ENCODE results near the gene PPP2R5C.

Gene PPP2R5C

DNA sequence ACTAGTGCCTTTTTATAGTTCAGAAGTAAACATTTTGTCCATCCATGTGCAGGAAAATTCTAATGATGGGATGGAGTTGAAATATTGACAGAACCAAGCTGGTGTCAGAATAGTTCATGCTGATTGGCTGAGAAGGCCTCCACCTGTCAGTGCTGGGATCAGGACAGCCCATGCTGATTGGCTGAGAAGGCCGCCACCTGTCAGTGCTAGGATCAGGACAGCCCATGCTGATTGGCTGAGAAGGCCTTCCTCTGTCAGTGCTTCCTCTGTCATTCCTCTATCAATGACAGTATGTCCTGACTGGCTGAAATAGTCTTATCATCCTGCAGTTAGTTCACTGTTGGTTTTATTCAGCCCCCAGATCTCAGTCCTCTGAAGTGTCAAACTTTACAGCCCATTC, 95.7 kb downstream of the PPP2R5C start:
- Mint-ChIP-seq H3K4me3 (no peak overlapping the region), H3K36me3 (peaks cover 80% of the 10 kb centered on the region), H3K4me1 (peaks cover 63% of the 10 kb centered on the region), H3K27ac (no peak overlapping the region), H3K9me3 (no peaks in the 10 kb centered on the region)
- ATAC-seq (no peak), DNase-seq (ENCODE audit: low spot score in 2 of 2) (no peak)

DNA sequence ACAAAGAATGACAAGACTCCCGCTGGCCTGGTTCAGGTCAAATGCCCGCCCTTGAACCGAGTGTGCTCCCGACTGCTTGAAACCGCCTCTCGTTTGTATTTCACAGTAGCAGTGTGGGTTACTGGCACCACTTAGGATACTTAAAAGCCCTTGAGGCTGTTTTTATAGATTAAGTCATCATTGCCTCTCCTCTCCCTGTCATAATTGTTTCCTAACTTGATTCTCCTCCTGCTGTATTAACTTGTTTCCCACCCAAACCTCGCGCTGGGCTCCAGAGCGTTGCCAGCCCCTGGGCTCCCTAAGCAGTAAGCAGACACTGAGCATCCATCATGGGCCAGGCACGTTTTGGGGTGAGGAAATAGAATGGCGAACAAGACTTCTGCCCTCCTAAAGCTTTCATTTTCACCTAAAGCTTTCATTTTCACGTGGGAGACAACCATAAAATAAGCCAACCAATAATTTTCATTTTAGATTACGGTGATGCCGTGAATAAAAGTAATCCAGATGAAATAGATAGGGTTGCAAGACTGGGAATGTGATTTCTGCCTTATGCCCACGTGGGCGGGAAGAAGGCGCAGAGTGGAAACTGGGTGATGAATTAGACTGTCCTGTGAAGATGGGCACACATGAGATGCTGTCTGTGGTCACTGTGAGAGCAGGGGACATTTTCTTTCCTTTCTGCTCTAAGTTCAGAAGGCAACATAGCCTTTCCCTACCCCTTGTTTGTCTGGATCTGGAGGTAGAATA, 97.5 kb downstream of the PPP2R5C start:
- peaks cover 59% of the 10 kb centered on the region for H3K4me1 Mint-ChIP-seq
- ATAC-seq (peak; percentile 56), DNase-seq (ENCODE audit: low spot score in 2 of 2) (no peak)
- H3K4me3 Mint-ChIP-seq = peak overlapping the region; percentile 70
- peak overlapping the region; percentile 92 for H3K27ac Mint-ChIP-seq
- H3K36me3 Mint-ChIP-seq = peaks cover 97% of the 10 kb centered on the region
- no peaks in the 10 kb centered on the region for H3K9me3 Mint-ChIP-seq

DNA sequence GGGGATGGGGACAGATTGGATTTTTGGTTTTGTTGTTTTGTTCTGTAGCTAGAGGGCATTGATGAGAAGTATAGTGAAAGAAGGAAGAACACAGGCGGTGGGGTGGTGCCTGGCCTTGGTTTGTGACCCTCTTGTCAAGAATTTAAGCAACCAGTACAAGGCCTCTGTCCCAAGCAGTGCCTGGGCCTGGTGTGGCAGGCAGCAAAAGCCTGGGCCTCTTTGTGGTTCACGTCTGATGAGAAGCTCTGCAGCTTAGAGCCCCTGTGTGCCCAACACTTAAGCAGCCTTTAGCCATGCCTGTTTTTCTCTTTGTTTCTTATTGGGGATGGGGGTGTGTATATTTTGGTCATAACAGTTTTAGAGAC, 98.0 kb downstream of the PPP2R5C start:
- H3K4me3 Mint-ChIP-seq = peak overlapping the region; percentile 70

DNA sequence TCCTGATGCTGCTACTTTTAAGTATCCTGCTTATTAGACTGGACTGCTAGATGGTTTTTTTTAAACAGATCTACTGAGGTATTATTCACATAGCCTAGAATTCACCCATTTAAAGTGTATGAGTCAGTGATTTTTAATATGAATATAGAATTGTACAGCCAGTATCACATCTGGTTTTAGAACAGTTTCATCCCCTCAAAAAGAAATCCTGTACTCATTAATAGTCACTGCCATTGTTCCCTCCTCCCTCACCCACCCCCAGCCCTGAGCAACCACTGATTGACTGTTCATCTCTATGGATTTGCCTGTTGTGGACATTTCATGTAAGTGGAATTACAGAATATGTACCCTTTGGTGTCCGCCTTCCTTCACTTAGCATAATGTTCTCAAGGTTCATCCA, 98.4 kb downstream of the PPP2R5C start:
- Mint-ChIP-seq H3K4me1 (peaks cover 59% of the 10 kb centered on the region), H3K27ac (peak overlapping the region; percentile 92), H3K36me3 (peaks cover 100% of the 10 kb centered on the region), H3K4me3 (peak overlapping the region; percentile 70), H3K9me3 (no peaks in the 10 kb centered on the region)
- no peak for ATAC-seq
- no peak for DNase-seq (ENCODE audit: low spot score in 2 of 2)

More for the DNA sequence above, 98.0 kb downstream of the PPP2R5C start:
- peaks cover 100% of the 10 kb centered on the region for H3K36me3 Mint-ChIP-seq
- no peaks in the 10 kb centered on the region for H3K9me3 Mint-ChIP-seq
- peaks cover 59% of the 10 kb centered on the region for H3K4me1 Mint-ChIP-seq
- ATAC-seq (peak; percentile 59), DNase-seq (ENCODE audit: low spot score in 2 of 2) (no peak)
- H3K27ac Mint-ChIP-seq = peak overlapping the region; percentile 92

DNA sequence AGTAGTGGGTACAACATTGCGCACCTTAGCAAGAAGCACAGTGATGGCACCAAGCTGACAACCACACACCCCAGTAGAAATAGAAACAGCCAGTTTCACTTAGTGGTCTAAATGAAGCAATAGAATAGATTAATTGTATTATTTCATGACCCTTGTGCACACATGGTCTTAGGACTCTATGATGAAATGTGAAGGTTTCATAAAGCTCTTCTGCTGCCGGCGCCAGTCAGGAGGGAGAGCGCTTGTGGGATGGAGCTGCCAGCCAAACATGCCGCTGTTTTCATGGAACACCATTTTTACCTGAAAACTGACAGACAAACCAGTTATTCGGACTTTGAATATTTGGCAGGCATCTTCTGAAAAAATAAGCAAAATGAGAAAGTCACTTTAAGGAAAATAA, 100.0 kb downstream of the PPP2R5C start:
- H3K9me3 Mint-ChIP-seq = no peaks in the 10 kb centered on the region
- H3K36me3 Mint-ChIP-seq = peaks cover 100% of the 10 kb centered on the region
- H3K4me3 Mint-ChIP-seq = no peak overlapping the region
- H3K4me1 Mint-ChIP-seq = peaks cover 51% of the 10 kb centered on the region
- ATAC-seq = no peak
- H3K27ac Mint-ChIP-seq = peak overlapping the region; percentile 92
- no peak for DNase-seq (ENCODE audit: low spot score in 2 of 2)

DNA sequence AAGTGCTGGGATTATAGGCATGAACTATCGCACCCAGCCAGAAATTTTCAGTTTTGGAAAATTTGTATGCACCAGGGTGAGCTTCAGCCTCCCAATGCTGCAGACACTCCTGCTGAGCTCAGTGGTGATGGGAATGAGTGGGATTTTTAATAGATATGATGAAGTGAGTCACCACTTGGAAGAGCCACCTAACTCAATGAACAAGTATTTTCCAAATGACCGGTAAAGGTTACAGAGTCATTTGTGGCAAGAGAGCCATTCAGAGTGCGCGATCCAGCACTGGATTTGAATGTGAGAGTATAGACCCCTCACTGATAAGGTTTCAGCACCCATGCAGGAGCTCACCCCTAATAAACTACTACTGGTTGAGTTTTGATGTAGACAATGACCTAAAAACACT, 100.7 kb downstream of the PPP2R5C start:
- Mint-ChIP-seq H3K4me1 (peaks cover 48% of the 10 kb centered on the region), H3K36me3 (peaks cover 100% of the 10 kb centered on the region), H3K4me3 (no peak overlapping the region), H3K27ac (peak overlapping the region; percentile 69), H3K9me3 (no peaks in the 10 kb centered on the region)
- no peak for DNase-seq (ENCODE audit: low spot score in 2 of 2)
- peak; percentile 52 for ATAC-seq

DNA sequence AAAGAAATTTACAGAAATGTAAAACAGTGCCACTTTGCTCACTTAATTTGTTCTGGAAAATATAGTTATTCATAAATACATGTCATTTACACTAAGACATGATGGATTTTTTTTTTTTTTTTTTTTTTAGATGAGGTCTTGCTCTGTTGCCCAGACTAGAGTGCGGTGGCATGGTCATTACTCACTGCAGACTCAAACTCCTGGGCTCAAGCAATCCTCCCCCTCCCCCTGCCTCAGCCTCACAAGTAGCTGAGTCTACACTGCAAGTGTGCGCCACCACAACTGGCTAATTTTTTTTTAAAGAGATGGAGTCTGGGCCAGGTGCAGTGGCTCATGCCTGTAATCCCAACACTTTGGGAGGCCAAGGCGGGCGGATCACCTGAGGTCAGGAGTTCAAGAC, 101.2 kb downstream of the PPP2R5C start:
- Mint-ChIP-seq H3K9me3 (no peaks in the 10 kb centered on the region), H3K4me3 (no peak overlapping the region), H3K27ac (peak overlapping the region; percentile 69), H3K36me3 (peaks cover 99% of the 10 kb centered on the region), H3K4me1 (peaks cover 50% of the 10 kb centered on the region)
- DNase-seq (ENCODE audit: low spot score in 2 of 2) = no peak
- no peak for ATAC-seq

DNA sequence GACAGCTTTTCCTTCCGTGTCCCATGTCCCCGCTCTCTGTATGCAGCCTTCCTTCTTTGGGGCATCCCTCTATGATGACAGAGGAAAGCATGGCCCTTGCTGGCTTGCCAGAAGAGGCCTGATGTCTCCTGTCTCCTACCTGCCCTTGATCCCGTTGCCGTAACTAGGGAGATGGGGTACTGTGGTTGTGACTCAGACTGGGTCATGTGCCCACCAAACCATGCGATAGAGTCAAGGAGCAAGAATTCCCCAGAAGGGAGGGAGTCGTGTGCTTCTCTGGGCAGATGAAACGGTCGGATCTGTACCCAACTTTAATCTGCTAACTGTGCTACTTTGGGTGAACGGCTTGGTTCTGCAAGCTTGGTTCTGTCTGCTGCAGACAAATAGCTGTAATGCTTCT, 103.8 kb downstream of the PPP2R5C start:
- no peaks in the 10 kb centered on the region for H3K9me3 Mint-ChIP-seq
- peaks cover 93% of the 10 kb centered on the region for H3K36me3 Mint-ChIP-seq
- peak overlapping the region; percentile 86 for H3K27ac Mint-ChIP-seq
- peaks cover 49% of the 10 kb centered on the region for H3K4me1 Mint-ChIP-seq
- DNase-seq (ENCODE audit: low spot score in 2 of 2) = no peak
- no peak for ATAC-seq
- H3K4me3 Mint-ChIP-seq = no peak overlapping the region

DNA sequence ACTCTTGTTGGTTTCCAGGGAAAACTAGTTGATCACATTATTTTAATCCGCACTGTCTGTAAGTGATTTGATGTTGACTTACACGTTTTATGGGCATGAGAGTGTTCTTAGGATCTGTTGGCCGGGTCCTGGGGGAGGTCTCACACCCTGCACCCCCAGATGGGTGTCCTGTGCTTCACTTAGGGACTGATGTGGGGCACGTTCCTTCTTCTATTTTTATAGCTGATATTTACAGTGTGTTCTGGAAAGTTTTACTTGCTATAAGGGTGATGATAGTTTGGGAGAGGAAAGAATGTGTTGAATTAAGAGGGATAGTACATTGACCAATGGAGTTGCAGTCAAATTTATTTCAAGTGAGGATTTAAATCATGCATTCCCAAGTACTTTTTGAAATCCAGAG, 106.3 kb downstream of the PPP2R5C start:
- H3K27ac Mint-ChIP-seq = peak overlapping the region; percentile 58
- peaks cover 58% of the 10 kb centered on the region for H3K4me1 Mint-ChIP-seq
- peaks cover 78% of the 10 kb centered on the region for H3K36me3 Mint-ChIP-seq
- H3K4me3 Mint-ChIP-seq = no peak overlapping the region
- no peak for ATAC-seq
- H3K9me3 Mint-ChIP-seq = no peaks in the 10 kb centered on the region
- no peak for DNase-seq (ENCODE audit: low spot score in 2 of 2)

DNA sequence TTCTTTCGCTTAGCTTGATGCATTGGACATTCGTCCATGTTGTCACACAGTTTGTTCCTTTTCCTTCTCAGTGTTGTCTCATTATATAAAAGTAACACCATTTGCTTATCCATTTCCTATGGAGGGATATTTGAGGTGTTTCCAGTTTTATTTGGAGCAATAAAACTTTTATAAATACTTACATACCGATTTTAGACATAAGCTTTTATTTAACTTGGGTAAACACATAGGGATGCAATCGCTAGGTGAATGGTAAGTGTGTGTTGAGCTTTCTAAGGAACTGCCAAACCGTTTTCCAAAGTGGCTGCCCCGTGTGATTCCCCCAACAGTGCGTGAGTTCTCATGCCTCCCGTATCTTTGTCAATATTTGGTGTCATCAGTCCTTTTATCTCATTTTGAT, 107.7 kb downstream of the PPP2R5C start:
- no peaks in the 10 kb centered on the region for H3K9me3 Mint-ChIP-seq
- DNase-seq (ENCODE audit: low spot score in 2 of 2) = no peak
- ATAC-seq = no peak
- peak overlapping the region; percentile 38 for H3K27ac Mint-ChIP-seq
- H3K4me1 Mint-ChIP-seq = peaks cover 68% of the 10 kb centered on the region
- peaks cover 71% of the 10 kb centered on the region for H3K36me3 Mint-ChIP-seq
- no peak overlapping the region for H3K4me3 Mint-ChIP-seq

DNA sequence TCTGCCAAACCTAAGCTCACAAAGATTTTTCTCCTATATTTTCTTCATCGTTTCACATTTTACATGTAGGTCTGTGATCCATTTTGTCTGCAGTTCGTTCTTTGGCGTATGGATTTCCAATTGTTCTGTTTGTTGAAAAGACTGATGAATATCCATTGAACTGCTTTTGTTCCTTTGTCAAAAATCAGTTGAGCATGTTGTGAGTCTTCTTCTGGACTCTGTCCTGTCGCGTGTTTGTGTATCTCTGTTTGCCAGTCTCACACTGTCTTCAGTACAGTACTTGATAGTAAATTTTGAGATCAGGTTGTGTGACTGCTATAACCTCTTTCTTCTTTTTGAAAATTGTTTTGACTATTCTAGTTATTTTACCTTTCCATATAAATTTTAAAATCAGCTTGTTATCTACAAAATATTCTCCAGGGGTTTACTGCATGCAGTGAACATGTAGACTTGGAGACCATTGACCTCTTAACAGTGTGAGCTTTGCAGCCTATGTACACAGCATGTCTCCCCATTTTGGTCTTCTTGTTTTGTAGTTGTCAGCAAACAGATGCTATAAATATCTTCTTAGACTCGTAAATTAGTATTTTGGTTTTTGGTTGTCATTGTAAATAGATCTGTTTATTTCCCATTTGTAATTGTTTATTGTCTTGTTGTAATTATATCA, 108.9 kb downstream of the PPP2R5C start:
- no peak overlapping the region for H3K27ac Mint-ChIP-seq

DNA sequence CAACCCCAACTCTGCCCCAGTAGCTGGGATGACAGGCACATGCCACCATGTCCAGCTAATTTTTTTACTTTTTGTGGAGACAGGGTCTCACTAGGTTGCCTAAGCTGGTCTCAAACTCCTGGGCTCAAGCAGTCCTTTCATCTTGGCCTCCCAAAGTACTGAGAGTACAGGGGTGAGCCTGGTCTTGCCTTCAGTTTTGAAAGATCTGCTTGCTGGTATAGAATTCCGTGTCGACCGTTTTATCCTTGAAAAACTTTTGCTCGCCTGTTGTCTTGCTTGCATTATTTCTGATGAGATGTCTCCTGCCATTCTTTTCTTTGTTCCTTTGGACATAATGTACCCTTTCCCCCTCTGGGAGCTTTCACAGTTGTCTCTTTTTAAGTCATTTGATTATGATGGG, 110.8 kb downstream of the PPP2R5C start:
- no peaks in the 10 kb centered on the region for H3K9me3 Mint-ChIP-seq
- peaks cover 81% of the 10 kb centered on the region for H3K4me1 Mint-ChIP-seq
- no peak overlapping the region for H3K4me3 Mint-ChIP-seq
- DNase-seq (ENCODE audit: low spot score in 2 of 2) (no peak), ATAC-seq (no peak)
- peaks cover 62% of the 10 kb centered on the region for H3K36me3 Mint-ChIP-seq
- H3K27ac Mint-ChIP-seq = no peak overlapping the region

More for the DNA sequence above, 108.9 kb downstream of the PPP2R5C start:
- Mint-ChIP-seq H3K4me1 (peaks cover 63% of the 10 kb centered on the region), H3K36me3 (peaks cover 66% of the 10 kb centered on the region), H3K4me3 (no peak overlapping the region), H3K9me3 (no peaks in the 10 kb centered on the region)
- no peak for ATAC-seq
- DNase-seq (ENCODE audit: low spot score in 2 of 2) = no peak

DNA sequence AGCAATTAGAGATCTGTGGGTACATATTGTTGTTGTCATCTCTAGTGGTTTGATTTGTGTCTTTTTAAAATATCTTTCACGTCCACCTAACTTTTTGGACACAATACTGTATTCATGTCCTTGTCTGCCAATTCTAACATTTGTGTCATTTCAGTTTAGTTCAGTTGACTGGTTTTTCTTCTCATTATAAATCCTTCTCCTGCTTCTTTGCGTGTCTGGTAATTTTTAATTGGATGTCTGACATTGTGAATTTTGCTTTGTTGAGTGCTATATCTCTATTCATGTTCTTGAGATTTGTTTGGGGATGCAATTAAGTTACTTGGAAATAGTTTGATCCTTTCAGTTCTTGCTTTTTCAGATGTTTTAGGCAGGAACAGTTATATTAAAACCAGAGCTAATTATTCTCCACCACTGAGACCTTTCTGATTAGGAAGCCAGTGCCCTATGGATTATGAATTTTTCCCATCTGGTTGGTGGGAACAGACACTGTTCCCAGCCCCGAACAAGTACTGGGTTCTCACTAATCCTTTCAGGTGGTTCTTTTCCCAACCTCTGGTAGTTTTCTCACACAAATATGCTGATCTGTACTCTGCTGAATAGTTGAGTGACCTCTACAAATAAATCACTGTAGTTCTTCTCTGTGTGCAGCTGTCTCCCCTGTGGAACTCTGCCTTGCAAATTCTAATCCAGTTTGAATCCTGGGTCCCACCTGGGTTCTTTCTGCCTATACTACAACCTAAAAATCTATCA, 111.7 kb downstream of the PPP2R5C start:
- Mint-ChIP-seq H3K4me3 (no peak overlapping the region), H3K4me1 (peaks cover 85% of the 10 kb centered on the region), H3K9me3 (no peaks in the 10 kb centered on the region), H3K36me3 (peaks cover 63% of the 10 kb centered on the region), H3K27ac (peak overlapping the region; percentile 36)
- DNase-seq (ENCODE audit: low spot score in 2 of 2) (no peak), ATAC-seq (no peak)

DNA sequence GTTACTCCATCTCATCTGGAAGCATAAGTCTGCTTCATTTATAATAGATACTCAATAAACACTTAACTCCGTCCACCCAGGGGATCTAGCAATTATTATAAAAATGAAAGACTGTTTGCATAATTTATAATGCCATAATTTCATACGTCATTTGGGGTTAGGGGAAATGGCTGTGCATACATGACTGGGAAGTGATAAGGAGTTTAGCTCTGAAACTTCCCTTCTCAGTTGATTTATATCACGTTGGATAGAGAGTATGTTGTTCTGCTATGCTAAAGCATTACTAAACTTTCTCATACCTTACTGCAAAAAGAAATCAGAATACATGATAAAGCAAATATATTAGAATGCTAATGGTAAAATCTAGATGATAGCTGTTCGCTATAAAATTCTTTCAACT, 112.5 kb downstream of the PPP2R5C start:
- no peak overlapping the region for H3K4me3 Mint-ChIP-seq
- no peak for ATAC-seq
- H3K27ac Mint-ChIP-seq = peak overlapping the region; percentile 36
- no peaks in the 10 kb centered on the region for H3K9me3 Mint-ChIP-seq
- peaks cover 63% of the 10 kb centered on the region for H3K36me3 Mint-ChIP-seq
- H3K4me1 Mint-ChIP-seq = peaks cover 89% of the 10 kb centered on the region
- DNase-seq (ENCODE audit: low spot score in 2 of 2) = no peak

DNA sequence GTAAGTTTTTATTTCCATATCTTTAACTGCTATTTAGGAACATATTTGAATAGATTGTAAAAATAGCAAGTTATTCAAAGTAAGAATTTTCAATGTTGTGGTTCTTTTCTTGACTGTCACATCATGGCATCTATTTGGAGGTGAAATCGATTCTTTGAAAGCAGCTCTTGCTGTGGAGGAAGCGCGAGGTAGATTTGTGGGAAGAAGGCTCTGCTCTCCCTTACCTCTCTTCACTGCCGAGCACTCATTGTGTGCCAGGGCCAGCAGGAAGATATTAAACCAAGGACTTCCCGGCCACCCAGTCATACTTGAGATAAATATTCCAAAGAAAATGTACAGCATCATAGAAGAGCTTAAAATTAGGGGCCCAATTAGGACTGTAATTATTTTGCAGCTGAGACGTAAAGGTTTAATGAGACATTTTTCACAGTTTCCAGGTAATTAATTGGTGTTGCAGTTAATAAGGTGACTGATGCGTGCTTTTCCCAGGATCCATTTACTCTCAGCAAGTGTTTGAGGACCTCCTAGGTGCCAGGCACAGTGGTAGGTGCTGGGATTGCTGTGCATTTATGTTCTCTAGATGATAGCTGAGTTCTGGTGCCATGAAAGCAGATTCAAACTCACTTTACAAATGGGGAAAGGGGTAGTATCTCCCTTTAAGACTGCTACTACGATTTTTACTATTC, 113.7 kb downstream of the PPP2R5C start:
- Mint-ChIP-seq H3K4me1 (peaks cover 91% of the 10 kb centered on the region), H3K4me3 (peak overlapping the region; percentile 29), H3K9me3 (no peaks in the 10 kb centered on the region), H3K27ac (peak overlapping the region; percentile 6), H3K36me3 (peaks cover 58% of the 10 kb centered on the region)
- no peak for ATAC-seq
- DNase-seq (ENCODE audit: low spot score in 2 of 2) = no peak
